ENCODE data around the gene RRAGC.

- TF ChIP-seq CTCF (IDR thresholded peaks at IDR 0.05): no peak
- no peak for TF ChIP-seq POLR2A (IDR thresholded peaks at IDR 0.05)
Observed at GRCh38 chr1:38867208-38867607, 7.6 kb upstream of the RRAGC start.

All from esophagus squamous epithelium (tissue), 4 donors.